ENCODE measurements around the gene RAB17.

The RAB17 gene

DNA sequence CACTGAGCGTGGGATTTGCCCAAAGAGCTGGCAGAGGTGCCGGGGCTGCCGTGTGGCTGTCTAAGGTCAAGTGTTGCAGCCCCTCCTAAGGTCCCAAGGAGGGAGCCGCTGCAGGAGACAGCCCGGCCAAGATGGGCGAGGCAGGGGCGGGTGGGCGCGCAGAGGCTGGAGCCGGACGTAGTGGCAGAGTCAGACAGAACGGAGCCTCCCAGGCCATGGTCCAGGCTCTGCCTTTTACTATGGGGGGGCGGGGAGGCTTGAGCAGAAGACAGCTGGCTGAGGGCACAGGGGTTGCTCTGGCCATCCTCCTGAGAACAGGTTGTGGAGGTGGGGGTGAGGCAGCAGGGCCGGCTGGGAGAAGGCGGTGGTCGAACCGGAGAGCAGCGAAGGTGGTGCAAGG lies 51.6 kb downstream of the RAB17 start:
- DNase-seq (ENCODE audit: low read depth in 2 of 2): no peak

DNA sequence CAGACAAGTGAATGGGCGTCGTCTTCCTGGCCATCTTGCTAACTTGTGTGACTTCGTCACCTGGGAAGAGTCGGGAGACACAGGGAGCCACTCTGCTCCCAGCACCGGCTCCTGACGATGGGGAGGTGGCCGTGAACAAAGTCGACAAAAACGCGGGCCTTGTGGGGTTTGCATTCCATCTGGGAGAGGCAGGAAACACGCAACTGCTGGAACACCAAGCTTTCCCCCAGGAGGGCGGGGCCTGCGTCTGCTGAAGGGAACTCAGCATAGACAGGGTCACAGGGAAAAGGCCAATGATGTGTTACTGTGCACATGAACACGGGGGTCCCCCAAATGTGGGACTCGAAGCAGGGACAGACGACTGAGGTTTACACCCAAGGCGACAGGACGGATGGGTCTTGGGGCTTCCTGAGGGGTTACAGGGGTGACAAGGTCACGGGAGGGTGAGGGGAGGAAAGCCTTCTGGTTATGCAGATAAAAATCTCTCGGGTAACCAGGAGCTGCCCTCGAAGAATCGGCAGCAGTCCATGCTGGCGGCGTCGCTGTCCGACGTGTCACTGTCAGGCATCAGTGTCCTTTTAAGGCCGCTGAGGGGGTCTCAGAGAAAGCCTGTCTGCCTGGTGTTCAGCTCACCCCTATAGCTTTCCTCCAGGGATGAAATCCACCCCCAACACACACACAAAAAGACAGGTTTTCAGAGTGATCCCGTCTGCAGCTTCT lies 52.4 kb downstream of the RAB17 start:
- DNase-seq (ENCODE audit: low read depth in 2 of 2): no peak

DNA sequence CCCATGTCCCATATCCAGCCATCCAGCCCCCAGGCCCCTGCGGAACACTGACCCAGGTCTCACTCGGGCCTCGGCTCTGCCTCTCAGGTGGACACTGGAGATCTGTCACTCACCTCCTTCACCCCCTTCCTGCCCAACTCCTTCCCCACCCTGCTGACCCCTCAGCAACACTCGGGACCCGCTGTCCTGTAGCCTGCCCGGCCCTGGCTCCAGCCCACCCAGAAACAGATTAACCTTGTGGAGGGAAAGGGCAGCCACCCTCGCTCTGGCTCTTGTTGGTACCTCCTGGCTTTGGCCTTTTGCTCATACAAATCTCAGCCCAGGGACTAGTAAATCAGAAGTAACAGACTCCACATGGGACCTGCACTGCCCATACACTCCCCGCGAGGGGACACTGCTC lies 53.9 kb downstream of the RAB17 start:
- DNase-seq (ENCODE audit: low read depth in 2 of 2): no peak

DNA sequence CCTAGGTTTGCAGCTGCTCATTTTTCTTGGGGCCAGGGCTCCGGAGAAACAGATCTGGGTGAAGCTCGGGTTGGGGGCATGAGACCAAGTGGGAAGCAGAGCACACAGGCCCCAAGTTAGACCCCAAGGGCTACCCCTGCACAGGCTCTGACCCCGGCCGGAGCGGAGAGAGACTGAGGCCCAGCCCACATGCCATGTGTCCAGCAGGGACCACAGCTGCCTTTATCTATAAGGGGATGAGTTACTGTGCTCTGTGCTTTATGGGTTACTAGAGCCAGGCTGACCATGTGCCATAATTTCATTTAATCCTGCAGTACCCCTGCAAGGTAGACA lies 54.5 kb downstream of the RAB17 start:
- DNase-seq (ENCODE audit: low read depth in 2 of 2): no peak

DNA sequence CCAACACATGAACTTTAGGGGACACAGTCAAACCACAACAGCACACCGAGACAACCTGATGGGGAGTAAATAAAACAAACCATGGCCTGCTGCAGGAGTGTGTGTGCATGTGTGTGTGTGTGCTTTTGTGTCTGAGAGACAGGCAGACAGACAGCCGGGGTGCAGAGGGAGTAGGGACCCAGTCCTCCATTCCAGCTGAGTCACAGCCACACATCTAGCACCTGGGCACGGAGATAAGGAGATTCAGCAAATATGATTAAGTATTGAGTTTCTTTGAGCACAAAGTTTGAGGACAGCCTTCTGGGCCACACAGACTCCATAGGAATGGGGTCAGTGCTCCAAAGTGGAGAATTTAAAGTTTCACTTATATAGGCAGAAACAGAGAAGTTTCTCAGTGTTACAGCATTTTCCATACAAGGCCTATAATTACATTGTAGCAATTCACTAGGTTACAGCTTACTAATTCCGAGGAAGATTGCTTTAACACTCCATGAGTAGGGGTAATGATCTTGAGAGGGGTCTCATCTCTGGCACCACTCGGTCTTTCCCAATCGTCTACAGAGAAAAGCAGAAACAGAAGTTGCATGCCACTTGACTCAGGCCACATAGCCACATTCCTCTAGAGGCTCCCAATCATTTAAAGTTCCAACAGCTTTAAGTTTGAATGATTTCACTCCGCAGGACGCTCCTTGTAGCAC lies 55.0 kb downstream of the RAB17 start:
- no peak for DNase-seq (ENCODE audit: low read depth in 2 of 2)

DNA sequence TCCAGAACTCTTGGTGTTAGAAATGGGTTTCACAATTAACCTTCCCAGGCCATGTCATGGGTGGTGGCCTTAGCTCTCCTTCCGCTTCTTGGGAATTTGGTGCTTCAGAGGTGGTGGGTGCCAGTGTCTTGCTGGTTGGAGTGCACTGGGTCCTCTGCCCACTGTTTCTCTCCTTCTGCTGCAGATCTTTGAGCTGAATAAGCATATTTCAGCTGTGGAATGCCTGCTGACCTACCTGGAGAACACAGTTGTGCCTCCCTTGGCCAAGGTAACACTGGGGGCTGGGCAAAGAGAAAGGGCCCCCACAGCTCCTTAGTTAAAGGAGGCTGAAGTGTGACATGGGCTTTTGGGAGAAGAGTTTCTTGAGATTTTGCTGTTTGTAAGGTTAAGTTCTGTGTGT lies 56.2 kb downstream of the RAB17 start:
- DNase-seq (ENCODE audit: low read depth in 2 of 2): no peak

DNA sequence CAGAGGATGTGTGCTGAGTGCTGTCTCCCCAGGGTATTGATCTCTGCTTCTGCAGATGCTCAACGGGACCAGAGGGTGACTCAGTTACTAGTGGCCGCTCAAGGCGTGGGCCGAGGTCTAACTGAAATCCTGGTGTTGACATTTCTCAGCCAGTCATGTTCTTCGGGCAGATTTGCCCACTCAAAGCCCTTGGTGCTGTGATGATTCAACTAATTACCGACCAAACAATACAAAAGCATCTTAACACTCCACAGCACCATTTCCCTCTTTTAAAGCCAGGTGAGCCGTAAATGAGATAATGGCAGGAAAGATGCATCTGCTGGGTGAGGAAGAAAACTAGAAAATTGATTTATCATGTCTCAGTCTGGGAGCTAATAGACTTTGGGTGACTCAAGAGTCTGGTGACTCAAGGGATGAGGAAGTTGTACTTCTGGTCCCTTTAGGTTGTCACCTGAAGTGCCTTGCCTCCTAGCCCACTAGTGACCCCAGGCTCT lies 56.8 kb downstream of the RAB17 start:
- DNase-seq (ENCODE audit: low read depth in 2 of 2): no peak

DNA sequence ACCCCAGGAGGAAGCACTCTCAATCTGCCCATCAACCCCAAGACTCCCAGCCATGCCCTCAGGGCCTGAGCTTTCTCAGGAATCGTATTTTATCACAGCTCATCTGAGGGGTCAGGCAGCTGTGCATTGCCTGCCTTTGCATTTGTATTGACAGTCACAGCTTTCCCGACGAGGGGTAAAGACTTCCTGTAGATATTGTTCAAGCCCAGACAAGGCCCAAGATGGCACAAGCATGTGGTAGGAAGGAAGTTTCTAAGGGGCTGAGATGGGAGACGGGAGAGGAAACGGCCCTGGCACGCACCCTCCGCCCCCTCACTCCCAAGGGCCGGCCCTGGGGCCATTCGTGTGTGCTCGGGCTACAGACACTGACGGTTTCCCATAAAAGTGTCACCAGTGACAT lies 58.4 kb downstream of the RAB17 start:
- no peak for DNase-seq (ENCODE audit: low read depth in 2 of 2)

DNA sequence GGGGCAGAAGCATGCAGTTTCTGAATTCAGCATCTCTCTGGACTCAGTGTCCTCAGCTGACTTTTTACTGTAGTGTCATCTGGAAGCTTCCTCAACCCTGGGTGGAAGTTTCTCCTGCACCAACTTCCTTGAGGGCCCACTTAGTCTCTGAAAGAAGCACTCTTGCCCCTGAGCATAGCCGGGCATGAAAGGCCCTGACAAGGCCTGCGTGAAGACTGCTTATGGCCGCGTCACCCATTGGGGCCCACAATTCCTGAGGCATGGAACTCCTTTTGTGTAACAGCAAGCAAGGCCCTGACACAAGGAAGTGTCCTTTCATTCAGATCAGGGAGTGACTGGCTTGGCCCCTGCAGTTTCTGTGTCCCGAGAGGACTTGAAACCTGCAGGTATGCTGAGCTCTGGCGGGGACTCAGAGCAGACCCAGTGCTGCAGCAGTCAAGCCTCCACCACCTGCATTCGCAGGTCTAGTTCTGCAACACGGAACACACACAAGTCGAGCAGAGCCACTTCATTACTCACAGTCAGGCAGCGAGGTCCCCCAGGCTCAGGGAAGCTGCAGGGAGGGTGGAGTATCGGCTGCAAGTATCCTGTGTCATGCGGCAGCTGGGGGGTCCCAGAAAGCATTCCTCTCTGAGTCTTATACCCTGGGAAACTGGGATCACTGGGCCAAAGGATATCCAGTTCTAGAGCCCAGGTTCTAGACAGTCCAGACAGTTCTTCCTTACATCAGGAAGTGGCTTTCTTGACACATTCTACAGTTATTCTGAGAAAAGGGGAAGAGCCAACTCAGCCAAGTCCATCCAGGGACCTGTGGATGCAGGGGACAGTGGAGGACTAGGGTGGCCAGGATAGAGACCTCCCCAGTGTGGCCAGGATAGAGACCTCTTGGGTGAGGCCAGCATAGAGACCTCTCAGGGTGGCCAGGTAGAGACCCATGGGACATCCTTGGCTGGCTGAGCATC lies 59.8 kb downstream of the RAB17 start:
- DNase-seq (ENCODE audit: low read depth in 2 of 2): no peak

DNA sequence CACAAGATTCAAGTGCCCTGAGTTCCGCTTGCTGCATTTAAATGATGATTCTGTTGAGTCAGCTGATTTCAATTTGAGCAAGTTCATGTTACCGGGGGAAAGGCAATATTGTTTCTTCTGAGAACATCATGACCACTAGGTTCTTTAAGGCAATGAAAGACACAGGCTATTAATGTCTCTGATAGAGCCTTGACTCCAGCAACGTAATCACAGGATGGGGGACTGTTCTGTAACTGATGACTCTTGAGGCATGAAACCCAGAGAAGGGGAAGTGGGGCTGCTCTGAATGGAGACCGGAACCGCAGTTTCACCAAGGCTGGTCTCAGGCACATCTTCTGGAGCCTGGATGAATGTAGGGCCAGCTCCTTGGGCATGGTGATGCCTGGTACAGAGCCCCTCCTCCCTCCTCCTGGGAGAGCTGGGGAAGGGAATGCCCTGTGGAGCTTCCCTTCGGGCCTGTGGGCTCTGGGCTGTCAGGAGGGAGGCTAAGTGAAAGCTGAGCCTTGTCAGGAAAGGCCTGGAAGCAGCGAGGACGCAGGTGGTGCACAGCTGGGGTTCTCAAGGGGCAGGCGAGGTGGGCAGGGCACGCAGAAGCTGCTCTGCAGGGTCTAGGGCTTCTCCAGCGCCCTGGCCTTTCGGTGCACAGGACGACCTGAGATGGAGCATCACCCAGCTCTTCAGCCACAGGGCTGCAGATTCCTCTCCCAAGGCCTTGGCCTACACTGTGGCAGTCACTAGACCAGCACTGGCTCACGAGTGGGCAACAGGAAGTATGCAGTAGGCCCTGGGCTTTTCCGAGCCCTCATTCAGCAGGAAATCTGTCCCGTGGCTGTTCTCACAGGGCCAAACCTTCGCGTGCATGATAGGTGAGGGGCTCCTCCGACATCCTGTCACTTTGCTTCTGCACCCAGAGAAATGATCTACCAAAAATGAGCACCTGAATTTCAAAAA lies 60.8 kb downstream of the RAB17 start:
- no peak for DNase-seq (ENCODE audit: low read depth in 2 of 2)

DNA sequence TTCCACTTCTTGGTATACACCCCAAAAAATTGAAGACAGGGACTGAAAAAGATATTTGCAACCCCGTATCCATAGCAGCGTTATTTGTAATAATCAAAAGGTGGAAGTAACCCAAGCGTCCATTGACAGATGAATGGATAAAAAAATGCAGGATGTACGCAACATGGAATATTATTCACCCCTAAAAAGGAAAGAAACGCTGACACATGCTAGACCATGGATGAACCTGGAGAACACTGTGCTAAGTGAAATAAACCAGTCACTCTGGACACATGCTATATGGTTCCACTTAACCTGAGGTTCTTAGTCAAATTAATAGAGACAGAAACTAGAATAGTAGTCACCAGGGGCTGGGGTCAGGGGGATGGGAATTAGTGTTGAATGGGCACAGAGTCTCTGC lies 62.8 kb downstream of the RAB17 start:
- DNase-seq (ENCODE audit: low read depth in 2 of 2): no peak

DNA sequence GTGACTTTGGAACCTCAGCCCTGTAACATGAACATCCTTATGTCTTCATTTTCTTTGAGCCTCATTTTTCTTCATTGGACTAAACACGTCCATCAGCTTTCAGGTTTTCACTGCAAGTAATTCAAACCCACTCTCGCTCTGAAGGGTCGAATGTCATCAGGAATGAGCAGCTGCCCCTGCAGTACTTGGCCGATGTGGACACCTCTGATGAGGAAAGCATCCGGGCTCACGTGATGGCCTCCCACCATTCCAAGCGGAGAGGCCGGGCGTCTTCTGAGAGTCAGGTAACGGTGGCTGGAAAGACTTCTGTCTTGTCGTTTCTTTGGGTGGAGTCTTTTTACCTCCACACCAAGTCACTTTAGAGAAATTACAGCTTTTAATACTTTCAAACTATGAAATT lies 63.3 kb downstream of the RAB17 start:
- DNase-seq (ENCODE audit: low read depth in 2 of 2): no peak

DNA sequence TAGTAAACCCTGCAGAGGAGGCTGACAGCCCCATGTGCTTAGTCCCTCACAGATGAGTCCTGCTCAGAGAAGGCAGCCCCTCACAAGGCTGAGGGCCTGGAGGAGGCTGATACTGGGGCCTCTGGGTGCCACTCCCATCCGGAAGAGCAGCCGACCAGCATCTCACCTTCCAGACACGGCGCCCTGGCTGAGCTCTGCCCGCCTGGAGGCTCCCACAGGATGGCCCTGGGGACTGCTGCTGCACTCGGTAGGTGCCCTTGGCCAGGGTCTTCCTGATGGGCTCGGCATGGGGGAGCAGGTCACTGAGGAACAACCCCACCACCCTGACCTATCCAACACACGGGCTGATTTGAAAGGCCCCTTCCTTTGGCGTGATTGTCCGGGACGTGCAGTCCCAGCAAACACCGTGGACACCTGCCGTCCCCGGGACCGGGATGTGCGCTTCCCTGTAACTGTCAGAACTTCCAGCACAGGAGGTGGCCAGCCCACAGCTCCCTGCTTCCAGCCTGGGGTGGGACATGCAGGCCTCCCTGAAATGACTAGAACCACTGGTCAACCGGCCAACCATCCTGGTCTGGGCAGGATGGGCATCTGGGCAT lies 64.9 kb downstream of the RAB17 start:
- DNase-seq (ENCODE audit: low read depth in 2 of 2): no peak

DNA sequence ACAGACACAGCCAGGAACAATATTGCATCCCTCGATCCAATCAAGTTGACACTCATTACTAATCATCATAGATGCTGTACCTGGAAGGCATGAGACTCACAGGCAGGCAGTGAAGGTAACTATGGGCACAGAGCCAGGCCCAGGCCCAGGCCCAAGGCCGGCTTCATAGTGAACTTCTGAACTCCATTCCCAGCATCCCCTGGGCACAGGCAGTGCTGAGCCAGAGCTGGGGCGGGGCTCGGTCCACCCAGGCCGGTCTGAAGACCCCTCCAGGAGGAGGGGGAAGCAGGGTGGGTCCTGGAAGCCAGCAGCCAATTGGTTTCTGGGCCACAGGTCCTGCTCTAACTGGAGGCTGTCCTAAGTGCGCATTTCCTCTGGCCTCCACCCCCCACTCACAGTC lies 65.9 kb downstream of the RAB17 start:
- no peak for DNase-seq (ENCODE audit: low read depth in 2 of 2)
